PC-3 (cell line): Measurements from ENCODE around the gene ST3GAL2. TPM values are rescaled to one million over a fixed set of nuclear protein-coding genes. Genes with fewer than 3 reads are reported as not detected.

ENCODE experiments used
- ATAC-seq: fragments of 200-7000 bp; cut with Tn5 transposase; 2 replicates; pipeline ENCODE4 v1.9.1; 2020; ENCODE audit warnings: mild to moderate bottlenecking, moderate library complexity
- BruUV-seq: library from RNA; stranded (reverse); fragments of 400-500 nt; replicated peaks from 2 replicates; lab custom pipeline; 2021; lab: Mats Ljungman, UMichigan
- CTCF ChIA-PET: fragments of 300-600 bp; sonication (Branson Sonifier 250); formaldehyde crosslinking; loops from one replicate; lab custom pipeline; 2022; ENCODE audit warnings: antibody characterized with exemption; lab: Charles Lee
- POLR2A ChIA-PET: fragments of 300-600 bp; sonication (Branson Sonifier 250); formaldehyde crosslinking; loops from one replicate; lab custom pipeline; 2022; ENCODE audit warnings: antibody characterized with exemption; ENCODE audit not compliant: unreplicated experiment; lab: Charles Lee
- DNase-seq: peaks from one replicate; pipeline ENCODE4 v3.0.0-alpha.2; 2015
- H2AFZ ChIP-seq: fragments of 300-600 bp; sonication (generic); 2 replicates; pipeline ENCODE4 v1.6.0; 2016; ENCODE audit warnings: antibody characterized with exemption, low read length
- H3F3A ChIP-seq: fragments of 300-600 bp; sonication (generic); one replicate; pipeline ENCODE4 v1.6.0; 2017; ENCODE audit warnings: antibody characterized with exemption, low read length, control low read depth, mild to moderate bottlenecking; ENCODE audit not compliant: unreplicated experiment
- H3K27ac ChIP-seq: fragments of 300-600 bp; sonication (generic); 2 replicates; pipeline ENCODE4 v1.5.1; 2016; ENCODE audit warnings: mild to moderate bottlenecking, low read length
- H3K27me3 ChIP-seq: fragments of 300-600 bp; sonication (generic); 2 replicates; pipeline ENCODE4 v1.6.1; 2016; ENCODE audit warnings: low read length, mixed read lengths
- H3K36me3 ChIP-seq: fragments of 300-600 bp; sonication (generic); 2 replicates; pipeline ENCODE4 v1.6.1; 2016; ENCODE audit warnings: low read depth, mixed run types, low read length, mixed read lengths
- H3K4me1 ChIP-seq: fragments of 300-600 bp; sonication (generic); 2 replicates; pipeline ENCODE4 v1.5.1; 2016; ENCODE audit warnings: low read length; ENCODE audit not compliant: insufficient read depth
- H3K4me2 ChIP-seq: fragments of 300-600 bp; sonication (generic); 2 replicates; pipeline ENCODE4 v1.6.0; 2016; ENCODE audit warnings: low read length
- H3K4me3 ChIP-seq: fragments of 300-600 bp; sonication (generic); 2 replicates; pipeline ENCODE4 v1.5.1; 2016; ENCODE audit warnings: mild to moderate bottlenecking, low read length, mixed read lengths
- H3K79me2 ChIP-seq: fragments of 300-600 bp; sonication (generic); 2 replicates; pipeline ENCODE4 v1.6.1; 2017; ENCODE audit warnings: low read length, mixed read lengths
- H3K9ac ChIP-seq: fragments of 300-600 bp; sonication (generic); 2 replicates; pipeline ENCODE4 v1.6.0; 2016; ENCODE audit warnings: mild to moderate bottlenecking, low read length
- H3K9me2 ChIP-seq: fragments of 300-600 bp; sonication (generic); replicated peaks from 2 replicates; pipeline ENCODE4 v1.6.1; 2016; ENCODE audit warnings: mixed run types, low read length, mixed read lengths
- H3K9me3 ChIP-seq: fragments of 300-600 bp; sonication (generic); 2 replicates; pipeline ENCODE4 v1.6.1; 2016; ENCODE audit warnings: low read length, mixed read lengths
- H4K20me1 ChIP-seq: fragments of 300-600 bp; sonication (generic); 2 replicates; pipeline ENCODE4 v1.6.1; 2016; ENCODE audit warnings: low read length, mixed read lengths
- CTCF ChIP-seq: fragments of 300-600 bp; sonication (generic); conservative IDR thresholded peaks from 2 replicates; pipeline ENCODE4 v1.5.1; 2017; ENCODE audit warnings: antibody characterized with exemption, low read depth, mild to moderate bottlenecking, low read length
- EZH2 ChIP-seq: fragments of 300-600 bp; sonication (generic); IDR thresholded peaks from one replicate; pipeline ENCODE4 v1.6.1; 2017; ENCODE audit warnings: antibody characterized with exemption, mild to moderate bottlenecking, low read length; ENCODE audit not compliant: unreplicated experiment
- EZH2phosphoT487 ChIP-seq: fragments of 300-600 bp; sonication (generic); IDR thresholded peaks from 2 replicates; pipeline ENCODE4 v1.6.1; 2018; ENCODE audit warnings: mild to moderate bottlenecking, antibody characterized with exemption, low read length, borderline replicate concordance
- intact Hi-C: fragments of 100-400 bp; cut with micrococcal nuclease; formaldehyde crosslinking; loops from 2 replicates; pipeline ENCODE4 v1.9.0; 2023
- total RNA-seq: library from RNA; depleted of rRNA; stranded (reverse); fragments of >200 nt; gene quantifications from 2 replicates; pipeline ENCODE4 v1.2.3, GENCODE V29; 2014

The ST3GAL2 gene
- total RNA-seq, 1 experiment from 2014 or later, result 9.8 TPM

- H3K27ac ChIP-seq, result no peak overlapping the region
These were observed 44.5 kb upstream of the ST3GAL2 start for GRCh38 chr16:70483426-70483825.

GRCh38 chr16:70482624-70483023 lies 43.7 kb upstream of the ST3GAL2 start:
- Histone ChIP-seq H3K4me3 (no peak overlapping the region), H3K27ac (peak overlapping the region; percentile 65), H2AFZ (no peak overlapping the region), H3F3A (no peaks in the 10 kb centered on the region), H3K36me3 (peaks cover 4% of the 10 kb centered on the region), H3K79me2 (no peaks in the 10 kb centered on the region), H3K4me2 (no peak overlapping the region), H3K9ac (no peak overlapping the region), H3K4me1 (peaks cover 13% of the 10 kb centered on the region), H3K9me2 (no peaks in the 10 kb centered on the region), H4K20me1 (no peaks in the 10 kb centered on the region), H3K27me3 (no peaks in the 10 kb centered on the region), H3K9me3 (no peaks in the 10 kb centered on the region)
- BruUV-seq, result no TSS peak
- no peak for TF ChIP-seq EZH2
- TF ChIP-seq CTCF, result no peak
- TF ChIP-seq EZH2phosphoT487, result no peak
- intact Hi-C loops, result no loop called here
- ChIA-PET CTCF (interaction anchor here (0.5 kb wide), 1 partner anchor 234 kb away, joined by 5 read pairs; no protein-coding TSS in a partner anchor), POLR2A (no interaction called here)
- ATAC-seq (peak; percentile 55), DNase-seq (peak; percentile 17)

More at GRCh38 chr16:70483426-70483825, 44.5 kb upstream of the ST3GAL2 start:
- no peak overlapping the region for H2AFZ ChIP-seq
- no peak for ATAC-seq
- H3K4me1 ChIP-seq, result peaks cover 15% of the 10 kb centered on the region
- DNase-seq, result no peak
- H3F3A ChIP-seq, result no peaks in the 10 kb centered on the region
- ChIA-PET POLR2A (no interaction called here), CTCF (no interaction called here)
- H3K36me3 ChIP-seq, result peaks cover 4% of the 10 kb centered on the region
- no peak overlapping the region for H3K4me3 ChIP-seq
- intact Hi-C loops, result no loop called here
- no peak overlapping the region for H3K9ac ChIP-seq
- H3K4me2 ChIP-seq, result no peak overlapping the region
- no peaks in the 10 kb centered on the region for H3K27me3 ChIP-seq
- no TSS peak for BruUV-seq
- H3K9me3 ChIP-seq, result no peaks in the 10 kb centered on the region
- no peaks in the 10 kb centered on the region for H4K20me1 ChIP-seq
- no peaks in the 10 kb centered on the region for H3K9me2 ChIP-seq
- TF ChIP-seq EZH2phosphoT487 (no peak), EZH2 (no peak), CTCF (no peak)
- H3K79me2 ChIP-seq, result no peaks in the 10 kb centered on the region

- ChIA-PET CTCF (interaction anchor here (0.6 kb wide), 1 partner anchor 145 kb away, joined by 4 read pairs; no protein-coding TSS in a partner anchor), POLR2A (interaction anchor here (0.7 kb wide), 1 partner anchor 278 kb away, joined by 4 read pairs; no protein-coding TSS in a partner anchor)
- no peak overlapping the region for H3K4me2 ChIP-seq
- H4K20me1 ChIP-seq, result no peaks in the 10 kb centered on the region
- H3K79me2 ChIP-seq, result no peaks in the 10 kb centered on the region
- H3K27me3 ChIP-seq, result no peaks in the 10 kb centered on the region
- H3K9ac ChIP-seq, result no peak overlapping the region
- peak; percentile 70 for DNase-seq
- peak overlapping the region; percentile 65 for H3K27ac ChIP-seq
- intact Hi-C loops, result no loop called here
- no peaks in the 10 kb centered on the region for H3K9me3 ChIP-seq
- H3F3A ChIP-seq, result no peaks in the 10 kb centered on the region
- no TSS peak for BruUV-seq
- no peak overlapping the region for H3K4me3 ChIP-seq
- peak; percentile 91 for ATAC-seq
- peaks cover 13% of the 10 kb centered on the region for H3K4me1 ChIP-seq
- no peaks in the 10 kb centered on the region for H3K9me2 ChIP-seq
- peaks cover 4% of the 10 kb centered on the region for H3K36me3 ChIP-seq
- TF ChIP-seq EZH2, result no peak
- no peak overlapping the region for H2AFZ ChIP-seq
These were observed 43.1 kb upstream of the ST3GAL2 start for GRCh38 chr16:70481929-70482536.
